HK-2 (cell line): ENCODE data around the gene TP53AIP1.

ENCODE experiments used
- DNase-seq: peaks from one replicate; pipeline ENCODE4 v3.0.0-alpha.2; 2018; ENCODE audit not compliant: unreplicated experiment

TP53AIP1 gene

DNA sequence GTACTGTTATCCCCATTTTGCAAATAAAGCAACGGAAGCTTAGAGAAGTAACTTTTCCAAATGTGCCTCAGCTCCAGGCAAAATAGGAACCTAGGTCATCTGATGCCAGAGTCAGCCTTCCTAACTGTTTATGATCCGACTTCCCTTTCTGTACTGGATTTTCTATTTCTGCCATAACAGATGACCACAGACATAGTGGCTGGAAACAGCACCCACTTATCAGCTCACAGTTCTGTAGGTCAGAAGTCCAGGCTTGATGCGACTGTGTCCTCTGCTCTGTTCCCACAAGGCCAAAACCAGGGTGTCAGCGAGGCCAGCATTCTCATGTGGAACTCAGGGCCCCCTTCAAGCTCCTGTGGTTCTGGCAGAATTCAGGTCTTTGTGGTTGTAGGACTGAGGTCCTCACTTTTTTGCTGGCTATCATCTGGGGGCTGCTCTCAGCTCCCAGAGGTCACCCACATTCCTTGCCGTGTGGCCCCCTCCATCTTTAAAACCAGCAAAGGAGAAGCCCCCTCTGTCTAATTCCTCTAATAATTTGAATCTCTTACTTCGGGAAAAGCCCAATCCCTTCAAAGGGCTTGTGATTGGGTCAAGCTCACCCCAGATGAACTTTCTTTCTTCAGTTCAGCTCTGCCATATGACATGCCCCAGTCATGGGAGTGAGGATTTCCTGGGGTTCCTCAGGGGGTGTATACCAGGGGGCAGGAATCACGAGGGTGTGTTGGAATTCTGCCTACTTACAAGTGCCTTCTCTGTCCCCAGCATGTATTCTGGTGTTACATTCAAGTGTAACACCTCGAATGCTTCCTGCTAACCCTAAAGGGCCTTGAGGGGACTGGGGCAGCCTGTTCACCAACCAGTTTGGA, 36.3 kb downstream of the TP53AIP1 start:
- DNase-seq: no peak

DNA sequence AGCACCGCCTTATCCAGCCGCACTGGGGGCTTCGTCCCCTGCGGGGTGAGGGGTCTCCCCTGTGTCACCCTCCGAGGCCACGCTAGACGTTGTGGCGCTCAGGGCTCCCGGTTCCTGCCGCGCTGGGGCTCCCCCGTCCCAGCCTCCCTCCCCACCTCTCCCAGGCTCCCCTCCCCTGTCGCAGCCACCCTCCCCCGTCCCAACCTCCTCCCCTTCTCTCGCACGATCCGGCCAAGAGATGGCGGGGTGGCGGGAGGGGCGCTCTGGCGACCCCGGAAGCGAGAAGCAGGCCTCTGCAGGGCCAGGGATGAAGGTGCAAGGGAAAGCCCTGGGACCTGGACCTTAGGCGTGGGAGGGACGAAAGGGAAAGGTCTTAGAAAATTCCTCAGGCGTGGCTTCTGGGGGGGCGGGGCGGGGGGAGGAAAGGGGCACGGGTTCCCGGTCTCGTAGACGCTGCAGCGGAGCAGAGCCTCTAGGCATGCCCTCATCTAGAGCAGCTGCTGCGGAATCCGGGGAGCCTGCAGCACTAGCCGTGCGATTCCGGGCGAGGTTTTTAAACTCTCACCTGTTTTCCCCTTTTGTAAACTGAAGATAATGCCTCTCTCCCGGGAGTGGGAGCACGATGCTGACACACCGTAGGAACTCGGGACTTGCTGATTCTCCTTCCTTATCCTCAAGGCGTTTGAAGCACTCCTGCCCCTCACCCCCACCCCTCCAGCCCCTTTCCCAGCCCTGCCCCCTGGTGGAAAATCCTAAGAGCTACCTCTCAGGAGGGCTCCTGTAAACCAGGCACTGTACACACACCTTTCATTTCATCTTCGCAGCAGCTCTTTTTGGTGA, 37.1 kb downstream of the TP53AIP1 start:
- DNase-seq: peak; percentile 53

DNA sequence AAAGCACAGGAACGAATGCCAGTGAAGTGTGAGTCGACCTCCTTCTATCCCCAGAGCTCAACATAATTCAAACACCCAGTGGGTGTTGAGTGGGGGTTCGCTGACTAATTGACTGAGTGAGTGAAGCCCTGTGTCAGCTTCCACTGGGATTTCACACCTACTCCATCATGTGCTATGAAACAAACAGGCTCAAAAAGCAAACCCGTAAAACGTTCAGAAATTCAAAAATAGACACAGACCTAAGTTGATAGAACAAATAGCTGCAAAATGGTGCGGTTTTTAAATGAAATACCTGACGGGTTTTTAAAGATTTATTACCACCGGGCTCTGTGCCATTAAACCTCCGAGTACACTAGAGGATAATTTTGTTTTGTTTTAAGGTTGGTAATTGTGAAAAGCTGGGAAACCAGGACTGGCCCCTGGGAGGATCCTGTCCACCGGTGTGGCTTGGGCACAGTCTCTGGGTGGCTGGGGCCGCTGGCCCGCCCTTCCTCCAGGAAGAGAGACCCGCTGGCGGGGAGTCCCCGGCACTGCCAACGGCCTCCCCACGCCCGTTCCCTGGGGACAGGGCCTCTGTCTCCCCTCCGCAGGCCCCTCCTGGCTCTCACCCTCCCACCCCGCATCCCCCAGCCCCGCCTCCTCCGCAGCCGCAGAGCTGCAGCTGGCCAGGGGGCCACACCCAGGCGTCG, 37.9 kb downstream of the TP53AIP1 start:
- DNase-seq: no peak

DNA sequence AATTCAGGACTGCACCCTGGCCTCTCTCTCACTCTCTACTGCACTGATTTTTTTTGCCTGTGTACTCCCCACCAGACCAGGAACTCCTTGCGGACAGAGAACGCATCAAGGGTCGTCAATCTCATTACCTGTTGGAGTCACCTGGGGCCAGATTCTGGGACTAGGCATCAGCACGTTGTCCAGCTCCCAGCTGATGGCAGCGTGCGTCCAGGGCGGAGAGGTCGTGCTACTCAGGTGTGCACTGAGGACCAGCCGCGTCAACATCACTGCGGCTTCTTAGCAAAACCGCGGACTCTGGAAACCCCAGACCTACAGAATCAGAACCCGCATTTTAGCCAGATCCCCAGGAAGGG, 38.4 kb downstream of the TP53AIP1 start:
- DNase-seq: no peak

DNA sequence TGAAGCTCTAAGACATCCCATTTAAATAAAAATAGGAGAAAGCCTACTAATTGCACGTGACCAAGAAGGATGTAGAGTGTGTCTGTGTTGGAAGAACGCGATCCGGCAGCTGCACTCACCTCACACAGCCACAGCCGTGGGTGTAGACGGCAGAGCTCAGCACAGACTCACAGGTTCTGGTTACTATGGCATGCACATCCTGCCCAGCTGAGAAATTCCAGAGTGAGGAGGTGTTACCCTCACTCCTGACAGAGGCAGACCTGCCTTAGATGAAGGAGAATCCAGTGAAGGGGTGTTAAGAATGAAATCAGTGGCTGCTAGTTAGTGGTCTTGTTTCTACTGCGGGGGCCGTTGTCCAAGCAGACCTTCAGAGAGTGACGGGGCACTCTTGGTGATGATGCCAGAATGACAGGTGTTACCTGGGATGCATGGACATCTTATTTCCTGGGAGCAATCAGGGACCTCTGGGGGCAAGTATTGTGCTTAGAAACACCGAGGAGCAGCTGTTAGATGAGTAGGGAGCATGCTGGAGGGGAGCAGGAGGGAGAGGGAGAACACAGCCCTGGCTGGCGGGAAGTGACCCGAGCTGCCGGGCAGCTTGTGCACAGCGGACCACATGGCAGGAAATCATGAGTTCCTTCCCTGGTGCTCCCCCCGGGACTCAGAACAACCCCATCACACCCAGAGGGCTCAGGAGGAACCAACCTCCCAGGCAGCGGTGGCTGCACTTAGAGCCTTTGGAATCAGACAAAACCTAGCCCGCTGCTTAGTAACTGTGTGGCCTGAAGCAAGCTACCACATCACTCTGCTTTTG, 39.2 kb downstream of the TP53AIP1 start:
- DNase-seq: peak; percentile 47

DNA sequence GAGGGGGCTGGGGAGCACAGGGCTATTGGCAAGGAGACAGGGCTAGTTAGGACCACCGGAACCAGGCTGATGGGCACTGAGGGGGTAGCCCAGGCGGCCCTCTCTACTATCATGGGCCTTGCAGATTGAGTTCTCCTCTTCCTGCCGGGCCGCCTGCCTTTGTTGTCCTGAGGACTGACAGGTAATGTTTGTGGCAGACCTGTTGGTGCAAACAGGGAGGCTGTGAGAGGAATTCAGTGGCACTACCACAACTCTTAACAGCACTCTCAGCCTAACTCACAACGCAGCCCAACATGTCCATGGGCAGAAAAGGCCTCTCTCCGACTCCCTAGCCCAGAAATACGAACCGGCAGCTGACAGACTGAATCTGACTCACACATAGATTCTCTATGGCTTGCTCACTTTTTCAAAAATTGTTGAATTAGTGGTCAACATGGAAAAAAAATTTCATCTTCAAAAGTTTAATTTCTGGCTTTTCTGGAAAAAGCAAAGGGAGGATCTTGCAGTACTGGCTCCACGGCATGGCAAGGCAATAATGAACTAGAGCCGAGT, 40.1 kb downstream of the TP53AIP1 start:
- DNase-seq: no peak

DNA sequence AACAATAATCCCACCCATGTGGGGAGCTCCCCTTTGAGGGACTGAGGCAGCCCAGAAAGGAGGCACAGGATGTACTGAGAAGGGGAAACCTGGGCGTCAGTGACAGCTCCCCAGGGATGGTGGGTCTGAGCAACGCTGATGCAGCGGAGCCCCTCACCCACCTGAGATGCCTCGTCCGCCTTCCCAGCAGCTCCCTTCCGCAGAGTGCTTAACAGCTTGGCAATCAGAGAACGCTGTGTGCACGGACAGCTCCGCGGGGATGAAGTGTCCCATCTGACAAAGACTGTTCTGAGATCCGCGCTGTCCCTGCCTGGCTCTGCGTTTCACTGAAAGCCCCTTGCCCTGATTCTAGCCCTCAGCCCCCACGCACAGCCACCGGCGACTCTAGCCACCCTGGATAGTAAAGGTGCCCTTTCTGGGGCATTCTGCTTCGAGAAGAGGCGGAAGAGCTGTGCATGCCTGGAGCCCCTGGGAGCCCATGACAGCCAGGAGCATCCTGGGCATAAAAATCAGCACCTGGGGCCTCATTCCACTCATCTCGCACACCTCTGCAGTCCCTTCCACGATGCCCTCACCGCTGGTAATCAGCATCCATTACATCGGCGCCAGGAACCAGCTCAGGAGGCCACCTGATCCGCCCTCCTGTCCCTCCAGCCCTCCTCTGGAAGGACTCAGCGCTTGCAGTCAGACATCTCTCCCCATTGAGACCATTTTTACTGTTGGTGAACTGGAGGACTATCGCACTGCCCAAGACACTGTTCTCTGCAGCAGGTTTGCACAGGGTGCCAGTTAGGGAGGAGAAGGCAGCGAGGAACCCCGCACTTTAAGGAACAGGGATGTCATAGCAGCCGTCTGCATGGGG, 40.8 kb downstream of the TP53AIP1 start:
- no peak for DNase-seq

DNA sequence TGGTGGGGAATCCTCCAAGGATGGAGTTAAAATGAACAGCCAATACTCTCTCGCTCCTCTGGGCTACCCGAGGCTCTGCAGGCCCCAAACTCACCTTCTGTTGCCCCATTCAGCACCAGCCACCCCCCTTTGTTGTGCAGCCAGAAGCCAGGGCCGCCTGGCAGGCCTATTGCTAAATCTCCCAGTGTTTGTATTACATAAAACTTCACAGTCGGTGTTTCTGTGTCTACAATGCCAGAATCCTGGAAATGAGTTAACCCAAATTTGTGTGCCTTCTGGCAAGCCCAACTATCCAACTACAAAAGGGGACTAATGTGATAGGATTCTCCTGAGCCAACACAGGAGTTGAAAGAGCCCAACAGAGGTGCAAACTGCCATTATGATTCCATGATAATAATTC, 42.2 kb downstream of the TP53AIP1 start:
- no peak for DNase-seq

DNA sequence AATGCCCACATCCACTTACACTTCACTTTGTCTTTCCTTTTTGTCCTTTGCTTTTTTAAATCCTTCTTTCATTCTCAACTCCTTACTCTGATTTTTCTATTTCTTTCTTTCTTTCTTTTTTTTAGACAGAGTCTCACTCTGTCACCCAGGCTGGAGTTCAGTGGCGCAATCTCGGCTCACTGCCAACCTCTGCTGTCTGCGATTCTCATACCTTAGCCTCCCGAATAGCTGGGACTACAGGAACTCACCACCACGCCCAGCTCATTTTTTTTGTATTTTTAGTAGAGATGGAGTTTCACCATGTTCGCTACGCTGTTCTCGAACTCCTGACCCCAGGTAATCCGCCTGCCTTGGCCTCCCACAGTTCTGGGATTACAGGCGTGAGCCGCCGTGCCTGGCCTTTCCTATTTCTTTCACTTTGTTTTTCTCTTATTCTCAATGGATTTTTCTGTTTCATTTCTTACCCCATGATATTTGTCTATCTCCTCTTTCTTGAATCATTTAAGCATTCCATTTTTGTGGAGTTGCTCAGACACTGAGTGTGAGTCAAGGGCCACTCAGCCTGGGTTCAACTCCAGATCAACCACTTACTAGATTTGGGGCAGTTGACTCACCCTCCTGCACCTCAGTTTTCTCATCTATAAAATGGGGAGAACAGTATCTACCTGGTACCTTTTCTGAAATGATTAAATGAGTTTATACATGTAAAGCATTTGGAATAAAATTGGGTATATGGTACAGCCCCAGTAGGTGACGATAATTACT, 43.9 kb downstream of the TP53AIP1 start:
- DNase-seq: no peak

DNA sequence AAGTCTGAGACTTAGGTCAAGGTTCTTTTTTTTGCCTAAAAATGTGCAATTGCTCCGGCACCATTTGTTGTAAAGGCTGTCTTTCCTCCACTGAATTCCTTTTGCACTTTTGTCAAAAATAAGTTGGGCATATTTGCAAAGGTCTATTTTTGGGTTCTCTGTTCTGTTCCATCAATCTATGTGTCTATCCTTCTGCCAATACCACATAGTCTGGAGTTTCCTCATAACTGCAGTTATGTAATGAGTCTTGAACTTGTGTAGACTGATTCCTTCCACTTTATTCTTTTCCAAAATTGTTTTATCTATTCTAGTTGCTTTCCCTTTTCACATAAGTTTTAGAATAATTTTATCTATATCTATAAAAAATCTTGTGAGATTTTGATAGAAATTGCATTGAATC, 44.8 kb downstream of the TP53AIP1 start:
- no peak for DNase-seq

DNA sequence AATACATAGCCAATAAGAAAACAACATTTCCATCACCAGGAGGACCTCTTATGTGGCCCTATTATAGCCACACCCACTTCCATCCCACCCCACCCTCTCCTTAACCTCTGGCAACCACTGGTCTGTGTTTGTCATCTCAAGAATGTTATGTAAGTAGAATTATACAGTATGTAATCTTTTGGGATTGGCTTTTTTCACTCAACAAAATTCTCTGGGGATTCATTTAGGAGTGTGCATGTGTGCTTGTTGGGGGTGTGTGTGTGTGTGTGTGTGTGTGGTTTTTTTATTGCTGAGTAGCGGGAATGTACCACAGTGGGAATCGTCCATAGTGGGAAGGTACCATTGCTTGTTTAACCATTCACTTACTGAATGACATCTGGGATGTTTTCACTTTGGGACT, 46.3 kb downstream of the TP53AIP1 start:
- no peak for DNase-seq

DNA sequence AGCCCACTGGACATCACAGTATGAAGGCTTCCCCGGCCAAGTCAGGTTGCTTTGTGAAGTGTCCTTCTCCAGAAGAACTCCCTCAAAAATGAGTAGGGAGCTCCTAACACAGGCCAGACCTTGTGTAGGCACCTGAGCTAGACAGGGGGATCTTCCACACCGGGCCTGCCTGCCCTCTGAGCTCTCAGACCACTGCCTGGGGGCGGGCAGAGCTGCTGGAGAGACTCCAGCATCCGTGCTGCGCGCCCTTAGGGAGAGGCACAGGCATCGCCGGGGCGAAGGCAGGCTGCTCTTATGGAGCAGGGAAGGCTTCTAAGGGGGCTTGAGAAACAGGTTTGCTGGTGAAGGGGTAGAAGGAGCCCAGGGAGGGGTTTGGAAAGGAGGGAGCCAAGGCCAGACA, 47.1 kb downstream of the TP53AIP1 start:
- DNase-seq: no peak

DNA sequence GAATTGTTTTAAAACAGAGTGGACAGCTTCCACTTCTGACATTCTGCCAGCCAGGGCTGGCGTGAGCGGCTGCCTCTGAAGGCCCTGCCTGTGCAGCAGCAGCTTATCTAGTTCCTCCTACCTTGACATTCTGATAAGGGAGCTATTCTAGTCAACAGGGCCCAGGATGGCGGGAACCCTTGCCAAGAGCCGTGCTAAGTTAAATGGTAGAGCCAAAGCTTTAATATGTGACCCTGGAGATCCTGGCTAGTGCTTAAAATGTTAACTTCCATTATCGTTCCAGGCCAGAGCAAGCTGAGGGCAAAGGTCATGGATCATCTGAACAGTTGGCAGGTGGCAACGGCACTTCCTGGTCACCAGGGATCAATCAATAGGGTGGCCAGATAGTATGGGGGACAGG, 48.0 kb downstream of the TP53AIP1 start:
- DNase-seq: no peak

DNA sequence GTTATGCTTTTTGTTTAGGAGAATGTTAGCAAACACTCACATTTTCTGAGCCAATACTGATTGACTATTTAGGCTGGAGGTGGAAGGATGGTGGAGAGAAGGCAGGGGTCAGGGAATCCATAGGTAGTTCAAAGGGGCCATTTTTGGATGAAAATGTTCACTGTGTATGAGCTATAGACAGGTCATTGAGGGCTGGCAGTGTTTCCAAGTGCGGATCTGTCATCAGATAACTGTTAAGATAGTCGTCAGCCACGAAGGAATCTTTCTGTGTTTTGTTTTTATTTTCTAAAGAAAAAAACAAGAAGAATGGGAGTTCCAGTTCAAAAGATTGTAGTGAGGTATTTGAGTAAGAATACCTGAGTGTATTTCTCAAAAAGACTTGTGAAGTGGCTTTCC, 48.4 kb downstream of the TP53AIP1 start:
- DNase-seq: no peak

DNA sequence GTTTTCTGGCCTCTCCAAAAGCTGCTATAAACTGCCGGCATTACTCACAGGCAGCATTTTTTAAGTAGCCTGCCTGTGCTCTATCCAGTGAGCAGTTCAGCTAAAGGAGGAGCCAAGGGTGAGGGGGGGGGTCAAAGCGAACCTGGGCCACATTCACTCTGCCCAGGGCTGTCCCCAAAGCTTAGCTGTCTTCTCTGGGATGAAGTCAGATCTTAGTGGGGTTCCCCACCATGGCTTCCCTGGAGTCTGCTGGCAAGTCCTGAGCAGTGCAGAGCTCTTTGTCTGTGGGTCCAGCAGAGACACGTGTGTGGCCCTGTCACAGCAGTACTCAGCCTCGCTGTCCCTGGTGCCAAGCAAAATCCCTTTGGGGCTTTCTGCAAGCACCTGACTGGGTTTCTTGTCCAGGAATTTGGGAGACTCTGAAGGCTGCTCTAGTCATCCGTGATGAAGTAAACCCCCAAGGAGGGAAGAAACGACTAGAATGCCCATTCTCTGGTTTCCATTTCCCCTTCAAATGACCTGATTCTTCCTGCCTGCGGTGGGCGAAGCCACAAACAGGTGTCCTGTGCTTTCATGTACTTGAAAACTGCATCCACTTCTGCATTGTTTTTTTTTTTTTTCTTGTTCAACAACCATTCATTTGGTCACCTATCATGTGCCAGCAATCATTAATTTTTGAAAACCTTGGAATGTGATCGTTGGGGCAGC, 48.9 kb downstream of the TP53AIP1 start:
- no peak for DNase-seq

DNA sequence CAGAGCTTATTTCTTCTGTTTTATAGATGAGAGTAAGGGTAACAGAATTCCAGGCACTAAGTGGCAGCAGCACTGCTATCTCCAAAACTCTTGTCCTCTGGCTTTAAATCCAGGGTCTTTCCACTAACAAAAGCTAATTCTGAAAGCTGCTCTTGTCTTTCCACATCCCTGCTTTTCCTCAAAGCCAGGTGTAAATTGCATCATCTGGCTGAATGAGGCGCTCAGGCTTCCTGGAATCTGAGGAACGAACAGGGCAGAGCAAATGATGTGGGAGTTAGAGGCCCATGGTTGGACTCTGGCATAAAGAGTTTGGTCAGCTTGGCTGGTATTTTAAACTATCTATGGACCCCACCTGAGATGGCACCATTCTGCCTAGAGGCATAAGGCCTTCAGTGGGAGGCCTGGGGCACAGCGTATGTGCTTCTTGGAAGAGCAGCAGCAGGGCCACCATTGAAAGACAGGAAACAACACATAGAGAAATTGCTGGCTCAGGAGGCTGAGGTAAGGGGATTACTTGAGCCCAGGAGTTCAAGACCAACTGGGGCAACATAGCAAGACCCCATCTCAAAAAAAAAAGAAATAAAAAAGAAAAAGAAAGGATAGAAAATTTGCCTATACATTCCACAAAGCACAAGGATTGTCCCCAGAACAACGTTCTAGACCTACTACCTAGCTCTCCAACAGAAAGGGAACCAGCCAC, 49.7 kb downstream of the TP53AIP1 start:
- DNase-seq: no peak

DNA sequence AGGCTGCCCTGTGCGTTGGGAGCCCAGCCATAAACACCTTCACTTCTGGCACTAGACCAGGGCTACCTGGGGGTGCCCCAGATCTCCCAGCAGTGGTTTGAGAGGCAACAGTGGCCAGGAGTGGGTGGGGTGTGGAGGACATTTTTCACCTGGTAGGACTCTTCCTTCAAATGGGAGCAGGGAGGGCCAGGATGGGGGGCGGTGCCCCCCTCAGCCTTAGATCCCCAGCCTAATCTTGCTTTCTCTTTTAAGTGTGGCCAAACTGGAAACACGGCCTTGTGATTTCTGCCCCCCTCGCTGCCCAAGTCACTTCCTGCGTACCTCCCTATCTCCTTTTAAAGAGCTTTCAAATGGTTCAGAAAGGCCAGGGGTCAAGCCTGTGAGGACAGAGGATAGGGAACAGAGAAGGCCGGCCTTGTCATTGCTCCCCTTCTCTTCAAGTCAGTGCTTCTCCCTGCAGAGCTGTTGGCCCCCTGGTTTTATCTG, 50.7 kb downstream of the TP53AIP1 start:
- DNase-seq: no peak
